ENCODE results near the gene DLGAP1.

Gene DLGAP1

DNA sequence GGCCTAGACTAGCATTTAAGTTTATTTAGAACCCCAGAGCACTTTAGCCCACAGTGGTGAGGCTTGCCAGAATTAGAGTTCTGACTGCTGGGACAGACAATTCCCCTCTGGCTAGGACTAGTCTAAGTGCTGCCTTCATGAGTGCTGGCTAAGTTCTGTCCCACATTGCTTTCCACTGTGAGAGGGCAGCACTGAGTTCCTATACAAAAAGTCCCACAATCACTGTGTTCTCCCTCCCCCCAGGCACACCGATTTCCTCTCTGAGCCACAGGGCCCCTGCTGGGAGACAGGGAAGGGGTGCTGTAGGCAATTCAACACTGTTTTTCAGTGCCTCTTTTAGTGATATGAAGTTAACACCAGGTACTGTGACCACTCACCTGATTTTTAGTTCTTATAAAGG, 310.9 kb downstream of the DLGAP1 start:
- no peak for DNase-seq

DNA sequence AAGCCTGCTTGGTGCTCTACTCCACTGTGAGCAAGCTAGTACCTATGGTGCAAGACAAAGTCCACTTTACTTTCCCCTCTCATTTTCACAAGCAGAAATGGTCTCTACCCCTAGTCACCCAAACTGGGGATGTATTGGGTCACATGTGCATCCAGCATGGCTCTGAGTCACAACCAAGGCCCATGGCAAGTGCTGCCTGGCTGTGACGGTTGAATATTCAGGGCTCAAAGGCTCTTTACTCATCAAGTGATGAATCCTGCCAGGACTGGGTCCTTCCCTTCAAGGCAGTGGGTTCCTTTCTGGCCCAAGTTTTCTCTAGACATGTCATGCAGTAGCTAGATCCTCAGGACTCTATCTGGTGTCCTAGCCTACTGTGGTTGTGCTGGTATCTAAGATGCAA, 311.5 kb downstream of the DLGAP1 start:
- no peak for DNase-seq

DNA sequence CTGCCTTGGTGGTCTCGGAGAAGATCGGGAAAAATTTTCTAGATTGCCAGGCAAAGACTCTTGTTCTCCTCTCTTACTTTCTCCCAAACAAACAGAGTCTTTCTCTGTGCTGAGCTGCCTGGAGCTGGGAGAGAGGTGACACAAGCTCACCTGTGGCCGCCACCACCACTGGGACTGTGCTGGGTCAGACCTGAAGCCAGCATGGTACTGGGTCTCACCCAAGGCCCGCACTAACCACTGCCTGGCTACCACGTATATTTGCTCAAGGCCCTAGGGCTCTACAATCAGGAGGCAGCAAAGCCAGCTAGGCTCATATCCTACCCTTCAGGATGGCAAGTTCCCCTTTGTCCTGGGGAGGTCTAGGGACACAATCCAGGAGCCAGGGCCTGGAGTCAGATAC, 312.2 kb downstream of the DLGAP1 start:
- no peak for DNase-seq

DNA sequence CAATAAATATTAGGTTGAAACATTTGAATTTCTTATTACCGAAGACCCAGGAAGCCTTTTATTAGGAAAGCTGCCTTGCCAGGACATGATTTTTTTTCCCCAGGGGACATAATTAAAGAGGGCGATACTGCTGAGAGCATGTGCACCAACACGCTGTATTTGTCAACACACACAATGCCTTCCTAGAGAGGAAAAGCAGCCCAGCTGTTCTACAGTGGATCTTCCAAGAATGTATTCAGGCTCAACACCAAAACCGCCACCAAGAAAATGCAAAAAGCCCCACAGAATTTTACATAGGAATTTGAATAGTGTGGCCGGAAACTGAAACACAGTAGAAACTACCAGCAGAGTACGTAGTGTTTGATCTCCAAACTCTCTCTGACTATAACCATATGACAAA, 320.4 kb downstream of the DLGAP1 start:
- no peak for DNase-seq

DNA sequence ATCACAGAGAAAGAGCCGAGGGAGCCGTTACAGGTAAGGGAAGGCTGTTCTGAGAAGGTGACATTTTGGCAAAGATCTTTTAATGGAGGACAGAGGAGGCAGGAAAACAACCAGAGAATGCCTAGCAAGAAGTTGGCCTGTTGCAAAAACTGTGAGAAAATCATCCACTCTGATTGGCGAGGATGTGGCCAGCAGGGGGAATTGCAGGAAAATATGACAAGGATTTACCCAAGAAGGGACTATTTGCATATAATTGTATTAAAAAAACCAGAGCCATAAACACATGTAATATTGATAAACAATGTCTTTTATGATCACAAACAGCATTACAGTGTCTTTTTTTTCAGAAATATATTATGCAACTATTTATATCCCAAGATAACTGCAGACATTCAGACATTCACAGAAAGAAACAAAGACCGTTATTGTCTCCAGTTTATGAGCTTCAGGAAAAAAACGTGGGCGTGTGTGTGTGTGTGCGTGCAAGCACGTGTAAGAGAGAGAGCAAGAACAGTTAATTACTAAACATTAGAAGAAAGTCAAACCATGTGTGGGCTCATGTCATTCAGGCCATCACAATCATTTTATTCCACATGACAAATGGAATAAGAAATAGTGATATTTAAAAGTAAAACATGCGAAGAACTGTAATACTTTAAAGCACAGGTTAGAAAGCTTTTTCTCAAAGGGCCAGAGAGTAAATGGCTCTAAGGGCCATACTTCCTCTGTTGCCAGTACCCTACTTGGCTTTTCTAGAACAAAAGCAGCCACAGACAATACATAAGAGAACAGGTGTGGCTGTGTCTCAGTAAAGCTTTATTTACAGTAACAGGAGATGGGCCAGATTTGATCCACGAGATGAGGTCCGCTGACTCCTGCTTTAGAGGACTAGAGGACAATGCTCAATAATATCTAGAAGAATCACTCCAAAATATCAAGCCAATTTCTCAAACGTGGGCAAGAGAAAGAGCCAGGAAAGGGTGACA, 324.1 kb downstream of the DLGAP1 start:
- no peak for DNase-seq

DNA sequence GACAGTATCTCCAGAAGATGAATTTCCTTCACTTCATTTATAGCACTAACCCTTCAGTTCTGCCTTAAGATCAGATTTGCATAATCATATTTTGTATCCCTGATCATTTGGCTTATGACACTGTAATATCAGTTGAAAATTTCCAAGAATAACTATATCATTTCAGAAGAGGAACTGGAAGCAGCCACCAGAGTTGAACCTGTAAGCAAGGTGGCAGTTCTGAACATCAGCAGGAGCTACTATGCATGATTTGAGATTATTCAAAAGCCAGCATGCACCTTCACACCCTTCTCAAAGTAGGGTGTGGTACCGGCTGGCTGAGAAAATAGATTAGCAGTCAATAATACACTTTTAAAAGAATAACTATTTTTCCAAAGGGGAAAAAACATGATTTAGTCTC, 328.2 kb downstream of the DLGAP1 start:
- no peak for DNase-seq

DNA sequence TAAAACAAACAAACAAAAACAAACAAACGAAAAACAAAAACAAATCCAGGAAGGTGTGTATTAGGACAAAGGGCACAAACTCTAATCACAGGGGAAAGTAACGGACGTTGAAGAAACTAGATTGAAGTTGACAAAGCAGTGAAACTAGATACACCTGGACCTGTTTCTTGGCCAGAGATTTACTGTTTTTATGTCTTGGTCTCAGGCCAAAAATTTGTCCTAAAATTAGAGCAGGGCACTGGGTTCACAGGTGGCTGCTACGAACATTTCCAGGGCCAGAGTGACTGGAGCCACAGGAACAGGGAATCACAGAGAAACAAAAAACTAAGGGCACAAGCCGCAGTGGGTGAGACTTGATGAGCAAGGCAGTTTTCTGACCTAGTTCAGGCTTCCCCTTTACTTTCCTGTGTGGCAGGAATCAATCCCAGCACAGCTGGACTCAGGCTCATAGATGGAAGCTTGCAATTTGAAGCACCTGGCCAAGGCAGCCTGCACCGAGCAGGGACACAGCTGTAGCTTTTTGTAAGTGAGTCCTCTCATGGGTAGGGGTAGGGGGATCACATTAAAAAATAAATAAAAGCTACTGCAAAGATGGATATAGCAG, 329.4 kb downstream of the DLGAP1 start:
- no peak for DNase-seq

DNA sequence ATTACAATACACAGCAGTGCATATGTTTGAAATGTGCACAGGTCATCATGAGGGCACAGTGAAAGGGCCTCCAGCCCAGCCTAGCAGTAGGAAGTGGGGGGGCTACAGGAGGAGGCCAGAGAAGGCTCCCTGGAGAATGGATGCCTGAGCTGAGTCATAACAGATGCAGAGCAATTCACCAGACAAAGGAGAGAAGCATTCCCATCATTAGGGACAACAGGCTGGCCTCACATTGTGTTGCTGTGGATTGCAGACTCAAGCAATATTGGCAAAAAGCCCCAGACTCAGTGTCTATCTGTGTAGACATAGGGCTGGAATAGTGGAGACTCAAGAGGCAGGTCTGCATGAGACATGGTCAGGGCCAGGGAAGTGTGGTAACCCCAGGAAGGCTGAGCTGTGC, 329.9 kb downstream of the DLGAP1 start:
- no peak for DNase-seq

DNA sequence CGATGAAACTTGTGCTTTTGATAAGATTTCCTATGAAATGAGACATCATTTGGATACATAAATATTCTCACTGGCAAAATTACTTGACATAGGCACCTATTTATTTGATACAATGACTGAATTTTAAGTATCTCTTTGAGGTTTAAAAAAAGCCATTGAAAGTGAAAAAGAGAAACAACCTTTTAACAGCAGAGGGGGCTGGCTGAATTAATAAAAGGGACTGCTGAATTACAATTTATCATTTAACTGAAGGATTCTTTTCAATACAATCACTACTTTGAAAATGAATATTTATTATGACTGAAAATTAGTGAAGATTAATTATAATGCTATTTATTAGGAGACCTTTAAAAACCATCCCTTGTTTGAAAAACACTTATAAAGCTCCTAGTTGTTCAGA, 335.3 kb downstream of the DLGAP1 start:
- no peak for DNase-seq

DNA sequence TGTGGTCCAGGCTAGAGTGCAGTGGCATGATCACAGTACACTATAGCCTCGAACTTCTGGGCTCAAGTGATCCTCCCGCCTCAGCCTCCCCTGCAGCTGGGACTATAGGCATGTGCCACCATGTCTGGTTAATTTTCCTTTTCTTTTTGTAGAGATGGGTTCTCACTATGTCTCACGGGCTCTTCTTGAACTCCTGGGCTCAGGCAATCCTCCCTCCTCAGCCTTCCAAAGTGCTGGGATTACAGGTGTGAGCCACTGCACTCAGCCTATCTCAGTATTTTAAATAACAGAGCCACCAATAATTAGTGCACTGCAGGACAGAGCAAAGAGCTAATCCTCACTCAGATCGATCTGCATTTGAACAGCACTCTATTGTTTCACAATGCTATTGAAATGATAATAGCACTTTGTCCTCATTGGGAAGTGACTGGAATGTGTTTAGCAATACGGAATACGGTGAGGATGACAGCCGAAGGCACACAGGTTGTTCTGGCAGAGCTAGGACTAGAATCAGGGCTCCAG, 335.9 kb downstream of the DLGAP1 start:
- DNase-seq, result no peak

DNA sequence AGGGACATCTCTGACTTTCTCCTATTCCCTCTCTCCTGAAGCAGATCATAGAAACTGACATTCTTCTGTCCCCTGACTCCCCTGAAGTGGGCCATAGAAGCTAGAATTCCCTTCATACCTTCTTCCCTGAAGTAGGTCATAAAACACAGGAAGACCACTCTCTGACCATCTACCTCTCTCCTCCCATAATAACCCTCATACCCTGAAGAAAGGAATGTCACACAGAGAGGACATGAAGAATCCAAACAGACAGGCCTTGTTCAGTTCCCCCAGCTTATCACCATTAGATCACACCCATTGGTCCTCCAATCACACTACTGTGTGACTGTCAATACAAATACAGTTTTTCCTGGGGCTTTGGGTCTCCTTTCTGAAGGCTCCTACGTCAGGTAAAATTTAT, 347.1 kb downstream of the DLGAP1 start:
- no peak for DNase-seq

DNA sequence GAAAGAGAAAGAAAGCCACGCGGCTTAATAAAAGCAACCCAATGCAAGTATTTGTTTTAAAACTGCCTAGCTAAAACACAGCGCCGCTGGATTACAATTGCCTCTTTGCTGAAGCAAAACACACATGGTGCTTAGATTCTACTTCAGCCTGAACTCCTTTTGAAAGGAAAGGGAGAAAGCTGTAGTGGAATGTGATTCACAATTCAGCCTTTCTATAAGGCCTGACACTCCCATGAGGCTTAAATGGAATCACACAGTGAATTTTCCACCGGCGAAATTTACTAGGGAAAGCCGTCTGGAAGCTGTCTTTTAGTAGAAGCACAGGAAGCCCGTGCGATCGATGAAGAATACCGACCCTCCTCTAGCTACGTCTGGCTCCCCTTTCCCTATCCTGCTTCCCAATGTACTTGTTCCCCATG, 348.0 kb downstream of the DLGAP1 start:
- no peak for DNase-seq

DNA sequence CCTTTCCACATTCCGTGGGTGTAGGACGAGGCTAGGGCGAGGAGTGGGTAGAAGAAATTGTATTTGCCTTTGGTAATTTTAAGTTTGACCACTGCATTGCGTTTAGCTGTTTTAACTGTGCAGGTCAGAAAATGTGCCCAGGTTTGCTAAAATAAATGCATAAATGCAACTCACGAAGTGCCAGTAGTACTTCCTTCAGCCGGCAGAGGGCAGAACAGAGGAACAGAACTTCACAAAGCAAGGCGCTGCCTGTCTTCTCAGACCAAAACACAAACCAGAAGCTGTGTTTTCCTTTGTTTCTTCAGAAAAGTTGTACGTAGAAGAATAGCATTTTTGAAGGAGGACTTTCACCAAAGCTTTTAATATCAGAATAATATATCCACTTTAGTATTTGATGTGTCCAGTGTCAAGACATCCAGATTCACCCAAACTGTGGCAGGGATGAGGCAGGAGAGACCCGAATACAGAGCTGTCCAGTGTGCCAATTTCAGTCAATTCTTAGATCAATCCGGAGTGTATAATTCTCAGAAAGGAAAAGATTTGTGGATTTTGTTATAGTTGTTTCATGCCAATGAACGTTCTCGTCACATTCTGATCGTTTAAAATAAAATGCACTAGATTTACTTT, 348.6 kb downstream of the DLGAP1 start:
- peak; percentile 45 for DNase-seq

DNA sequence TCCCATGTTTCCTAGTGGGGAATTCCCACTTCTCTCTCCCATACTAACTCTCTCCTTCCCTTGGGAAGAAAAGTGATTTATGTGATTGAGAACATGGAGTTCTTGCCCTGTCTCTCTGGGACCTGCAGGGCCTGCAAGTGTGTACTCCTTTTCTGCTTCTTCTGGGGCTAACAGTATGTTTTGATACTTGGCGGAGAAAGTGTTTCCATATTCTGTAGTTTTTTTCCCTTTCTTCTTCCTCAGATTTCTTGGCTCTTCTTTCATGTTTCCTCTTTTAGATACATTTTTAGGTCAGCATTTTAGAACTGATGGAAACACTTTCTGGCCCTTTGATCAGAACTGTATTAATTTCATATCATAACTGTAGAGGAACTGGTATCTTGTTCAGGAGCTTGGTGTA, 352.2 kb downstream of the DLGAP1 start:
- no peak for DNase-seq

DNA sequence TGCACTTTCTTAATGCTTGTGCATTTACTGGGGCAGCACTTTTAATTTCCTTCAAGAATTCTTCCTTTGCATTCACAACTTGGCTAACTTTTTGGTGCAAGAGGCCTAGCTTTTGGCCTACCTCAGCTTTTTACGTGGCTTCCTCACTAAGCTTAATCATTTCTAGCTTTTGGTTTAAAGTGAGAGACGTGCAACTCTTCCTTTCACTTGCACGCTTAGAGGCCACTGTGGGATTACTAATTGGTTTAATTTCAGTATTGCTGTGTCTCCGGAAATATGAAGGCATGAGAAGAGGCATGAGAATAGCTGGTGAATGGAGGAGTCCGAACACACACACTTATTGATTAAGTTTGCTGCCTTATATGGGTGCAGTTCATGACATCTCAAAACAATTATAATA, 354.1 kb downstream of the DLGAP1 start:
- no peak for DNase-seq

DNA sequence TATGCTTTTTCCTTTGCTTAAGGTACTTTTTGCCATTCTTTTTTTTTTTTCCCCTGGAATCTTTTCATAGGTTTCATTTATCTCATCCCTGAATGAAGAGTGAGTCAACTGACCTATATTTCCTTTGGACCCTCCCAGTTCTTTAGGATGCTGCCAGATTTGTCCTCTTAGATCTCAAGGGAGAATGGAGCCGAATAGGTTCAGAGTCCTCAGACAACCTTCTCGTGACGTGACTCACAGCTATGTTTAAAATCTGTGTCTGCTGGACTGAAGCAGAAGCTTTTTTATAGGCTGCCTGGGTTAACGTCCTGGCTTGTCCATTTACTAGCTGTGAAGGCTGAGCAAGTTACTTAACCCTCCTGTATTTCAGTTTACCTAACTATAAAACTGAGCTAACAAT, 358.6 kb downstream of the DLGAP1 start:
- no peak for DNase-seq

DNA sequence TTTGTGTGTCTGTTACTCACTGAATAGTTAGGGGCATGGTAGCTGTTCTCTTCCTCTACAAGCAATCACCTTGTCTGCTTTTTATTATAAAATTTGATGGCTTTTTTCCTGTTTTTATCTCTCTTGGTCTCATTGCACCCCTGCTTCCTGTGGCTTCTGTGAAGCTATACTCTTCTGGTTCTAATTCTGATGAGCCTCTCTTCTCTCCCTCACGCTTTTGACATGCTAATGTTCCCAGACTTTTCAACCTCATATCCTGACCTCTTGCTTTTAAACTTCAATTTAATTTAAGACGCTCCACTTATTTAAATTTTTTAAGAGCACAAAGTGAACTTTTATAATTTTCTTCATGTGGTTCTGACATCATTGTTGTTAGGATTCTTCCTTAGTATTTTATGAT, 361.4 kb downstream of the DLGAP1 start:
- DNase-seq, result no peak

DNA sequence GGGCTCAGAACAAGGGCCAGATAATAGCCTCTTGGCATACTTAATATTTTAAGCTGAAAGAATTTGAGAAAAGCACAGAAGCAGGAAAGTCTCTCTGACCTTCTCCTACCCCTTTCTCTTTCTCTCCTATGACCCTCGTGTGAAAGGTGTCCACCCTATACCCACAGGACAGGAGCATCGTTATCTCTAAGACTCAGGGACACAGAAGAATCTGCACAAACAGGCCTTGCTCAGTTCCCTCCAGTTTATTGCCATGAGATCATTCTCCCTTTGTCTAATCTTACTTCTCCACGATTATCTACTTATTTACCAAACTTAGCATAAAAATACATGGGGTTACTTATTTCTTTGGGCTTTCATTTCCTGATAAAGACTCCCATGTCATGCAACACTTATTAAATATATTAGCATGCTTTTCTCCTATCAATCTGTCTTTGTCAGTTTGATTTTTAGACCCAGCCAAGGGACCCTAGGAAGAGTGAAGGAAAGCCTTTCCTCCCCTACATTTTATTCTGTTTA, 370.7 kb downstream of the DLGAP1 start:
- no peak for DNase-seq

DNA sequence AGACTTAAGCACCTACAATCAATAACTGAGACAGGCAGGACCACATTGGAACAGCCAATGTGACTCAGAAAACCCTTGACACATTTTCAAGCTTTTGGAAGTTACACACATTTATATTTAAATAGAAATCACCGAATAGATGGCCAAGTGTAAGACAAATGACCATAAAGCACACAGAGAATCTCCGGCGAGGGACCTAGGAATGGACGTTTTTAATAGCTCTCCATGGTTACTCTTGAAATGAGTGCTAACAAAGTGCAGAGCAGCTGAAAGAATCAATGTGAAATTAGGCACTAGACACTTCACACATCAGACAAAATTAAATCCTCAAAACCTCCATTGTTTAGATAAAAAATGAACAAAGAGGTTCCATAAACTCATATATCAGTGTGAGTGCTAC, 376.9 kb downstream of the DLGAP1 start:
- DNase-seq, result no peak

DNA sequence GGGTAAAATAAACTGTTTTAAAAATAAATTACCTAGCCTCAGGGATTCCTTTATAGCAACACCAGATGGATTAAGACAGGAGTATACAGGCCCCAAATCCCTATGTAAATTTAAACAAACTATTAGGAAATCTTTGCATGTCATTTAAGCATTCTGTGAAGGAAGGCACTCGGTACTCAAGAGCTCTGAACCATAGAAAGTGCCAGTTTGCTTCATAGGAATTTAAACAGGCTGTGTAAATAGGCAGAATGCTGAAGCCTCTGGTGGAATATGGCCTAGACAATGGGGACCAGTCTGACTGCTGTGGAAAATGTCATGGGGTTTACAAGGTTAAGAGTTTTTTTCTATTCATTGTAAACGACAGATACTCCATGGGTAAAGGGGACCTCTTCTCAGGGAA, 377.4 kb downstream of the DLGAP1 start:
- no peak for DNase-seq

DNA sequence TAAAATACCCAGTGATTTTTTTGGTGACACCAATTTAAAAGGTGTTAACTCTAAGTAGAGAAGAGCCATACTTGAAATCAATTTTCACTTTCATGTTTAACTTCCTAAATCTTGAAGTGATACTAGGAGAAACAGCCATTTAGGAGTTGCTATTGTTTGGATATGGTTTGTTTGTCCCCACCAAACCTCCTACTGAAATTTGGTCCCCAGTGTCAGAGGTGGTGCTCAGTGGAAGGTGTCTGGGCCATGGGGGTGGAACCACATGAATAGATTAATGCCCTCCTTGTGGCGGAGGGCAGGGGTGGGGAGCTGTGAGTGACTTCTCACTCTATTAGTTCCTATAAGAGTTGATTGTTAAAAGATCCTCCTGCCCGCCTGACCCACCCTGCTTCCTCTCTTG, 377.9 kb downstream of the DLGAP1 start:
- no peak for DNase-seq

DNA sequence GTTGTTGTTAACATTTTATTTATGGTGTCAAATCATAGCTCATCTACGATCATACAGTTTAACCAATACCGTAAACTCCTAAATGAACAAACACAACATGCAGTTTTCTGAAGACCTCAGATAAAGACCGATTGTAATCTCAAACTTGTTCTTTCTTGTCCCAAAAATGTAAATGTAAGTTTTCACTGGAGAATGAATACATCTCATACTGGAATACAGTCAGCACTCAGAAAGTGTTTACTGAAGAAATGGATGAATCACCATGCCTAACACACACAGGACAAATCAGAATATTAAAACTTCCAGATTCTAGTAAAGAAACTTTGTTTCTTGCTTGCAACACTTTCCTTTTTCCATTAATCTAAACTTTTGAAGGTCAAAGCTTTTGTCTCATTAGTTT, 380.5 kb downstream of the DLGAP1 start:
- no peak for DNase-seq

DNA sequence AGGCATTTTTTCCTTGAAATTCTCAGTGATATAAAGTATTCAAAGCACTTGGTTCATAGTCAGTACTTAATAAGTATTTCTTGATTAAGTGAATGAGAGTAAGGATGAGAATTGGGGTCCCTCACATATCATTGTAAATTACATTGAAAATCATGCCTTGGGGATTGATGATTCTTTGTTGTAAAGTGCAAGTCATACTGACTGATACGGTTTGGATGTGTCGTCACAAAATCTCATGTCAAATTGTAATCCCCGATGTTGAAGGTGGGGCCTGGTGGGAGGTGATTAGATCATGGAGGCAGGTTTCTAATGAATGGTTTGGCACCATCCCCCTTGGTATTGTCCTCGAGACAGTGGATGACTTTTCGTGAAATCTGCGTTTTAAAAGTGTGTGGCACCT, 385.9 kb downstream of the DLGAP1 start:
- DNase-seq, result no peak

Measured in activated T-cell treated with anti-CD3 and anti-CD28 coated beads for 4 hours (primary cell).